Liver (tissue), 3 donors: ENCODE data around the gene RAPGEF2.

Experiments used
- CTCF ChIP-seq: fragments of 150-350 bp; IDR thresholded peaks from 2 replicates; pipeline ENCODE4 v1.5.1; 2017; ENCODE audit warnings: improper control_type of control experiment, low read depth, low read length; ENCODE audit not compliant: missing input control
- EGR1 ChIP-seq, 2 donors: IDR thresholded peaks; 2 replicates each; pipeline ENCODE4 v1.6.1; 2016 to 2018; ENCODE audit warnings: antibody characterized with exemption in 2 of 2, low read depth in 2 of 2
- GABPA ChIP-seq, 2 donors: IDR thresholded peaks in 1 of 2; conservative IDR thresholded peaks in 1 of 2; 2 replicates each; pipeline ENCODE4 v1.6.1; 2016; ENCODE audit warnings: antibody characterized with exemption in 2 of 2, mild to moderate bottlenecking in 1 of 2, moderate library complexity in 1 of 2
- HNF4A ChIP-seq, 2 donors: conservative IDR thresholded peaks; 2 replicates each; pipeline ENCODE4 v1.6.1; 2016; ENCODE audit warnings: antibody characterized with exemption in 2 of 2, mild to moderate bottlenecking in 2 of 2
- MAX ChIP-seq: IDR thresholded peaks from 2 replicates; pipeline ENCODE4 v1.6.1; 2016; ENCODE audit warnings: antibody characterized with exemption
- NR2F2 ChIP-seq: IDR thresholded peaks from 2 replicates; pipeline ENCODE4 v1.6.1; 2016; ENCODE audit warnings: antibody characterized with exemption
- RAD21 ChIP-seq, 2 donors: IDR thresholded peaks; 2 replicates each; pipeline ENCODE4 v1.6.1; 2016; ENCODE audit warnings: antibody characterized with exemption in 2 of 2, mild to moderate bottlenecking in 2 of 2
- REST ChIP-seq: IDR thresholded peaks from 2 replicates; pipeline ENCODE4 v1.6.1; 2016; ENCODE audit warnings: antibody characterized with exemption, mild to moderate bottlenecking
- SP1 ChIP-seq: IDR thresholded peaks from 2 replicates; pipeline ENCODE4 v1.6.1; 2018; ENCODE audit warnings: antibody characterized with exemption, mild to moderate bottlenecking
- YY1 ChIP-seq: IDR thresholded peaks from 2 replicates; pipeline ENCODE4 v1.6.1; 2016; ENCODE audit warnings: antibody characterized with exemption, mild to moderate bottlenecking
- ZBTB33 ChIP-seq: IDR thresholded peaks from 2 replicates; pipeline ENCODE4 v1.6.1; 2016; ENCODE audit warnings: antibody characterized with exemption
- TF ChIP-seq, protein P1 (sequence below): IDR thresholded peaks from 2 replicates; pipeline ENCODE4 v1.6.1; 2016; ENCODE audit warnings: antibody characterized with exemption
- donor health status: healthy.
- donor health status: healthy.

GRCh38 chr4:159368320-159368719, 265.4 kb downstream of the RAPGEF2 start:
- TF ChIP-seq CTCF, result no peak
- no peak for TF ChIP-seq ZBTB33
- no peak for TF ChIP-seq YY1
- no peak for TF ChIP-seq REST
- no peak for TF ChIP-seq MAX
- TF ChIP-seq GABPA (IDR thresholded peaks at IDR 0.05 in 1 of 2, conservative IDR thresholded peaks at IDR 0.05 in 1 of 2), result no peak
- no peak for TF ChIP-seq RAD21 (IDR thresholded peaks at IDR 0.05)
- TF ChIP-seq, protein P1, sequence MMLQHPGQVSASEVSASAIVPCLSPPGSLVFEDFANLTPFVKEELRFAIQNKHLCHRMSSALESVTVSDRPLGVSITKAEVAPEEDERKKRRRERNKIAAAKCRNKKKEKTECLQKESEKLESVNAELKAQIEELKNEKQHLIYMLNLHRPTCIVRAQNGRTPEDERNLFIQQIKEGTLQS, result no peak
- no peak for TF ChIP-seq SP1
- no peak for TF ChIP-seq NR2F2
- no peak for TF ChIP-seq HNF4A (conservative IDR thresholded peaks at IDR 0.05)
- no peak for TF ChIP-seq EGR1 (IDR thresholded peaks at IDR 0.05; ENCODE audit: low read depth in 2 of 2)
